ENCODE data around the gene RPP38.

The RPP38 gene

GRCh38 chr10:15091418-15091817, 5.7 kb upstream of the RPP38 start:
- Mint-ChIP-seq H3K4me3 (no peak overlapping the region), H3K27me3 (no peaks in the 10 kb centered on the region), H3K4me1 (peaks cover 5% of the 10 kb centered on the region), H3K36me3 (no peaks in the 10 kb centered on the region), H3K27ac (no peak overlapping the region), H3K9me3 (no peaks in the 10 kb centered on the region)
- ATAC-seq: no peak

GRCh38 chr10:15092855-15093408, 4.2 kb upstream of the RPP38 start:
- no peak overlapping the region for H3K27ac Mint-ChIP-seq

GRCh38 chr10:15096661-15097010, 519 bp upstream of the RPP38 start:
- Mint-ChIP-seq H3K4me3 (peak overlapping the region; percentile 80), H3K36me3 (peaks cover 2% of the 10 kb centered on the region), H3K27me3 (no peaks in the 10 kb centered on the region), H3K27ac (peak overlapping the region; percentile 94), H3K4me1 (peaks cover 43% of the 10 kb centered on the region), H3K9me3 (no peaks in the 10 kb centered on the region)
- ATAC-seq: peak; percentile 58

More at GRCh38 chr10:15092855-15093408, 4.2 kb upstream of the RPP38 start:
- Mint-ChIP-seq H3K4me1 (peaks cover 15% of the 10 kb centered on the region), H3K27me3 (no peaks in the 10 kb centered on the region), H3K9me3 (no peaks in the 10 kb centered on the region), H3K36me3 (no peaks in the 10 kb centered on the region), H3K4me3 (no peak overlapping the region)
- ATAC-seq: no peak

- Mint-ChIP-seq H3K27ac (no peak overlapping the region), H3K36me3 (peaks cover 30% of the 10 kb centered on the region), H3K9me3 (no peaks in the 10 kb centered on the region), H3K4me3 (no peak overlapping the region), H3K27me3 (no peaks in the 10 kb centered on the region), H3K4me1 (peaks cover 43% of the 10 kb centered on the region)
- no peak for ATAC-seq
Observed at GRCh38 chr10:15099886-15100285, 2.7 kb downstream of the RPP38 start.

GRCh38 chr10:15103513-15103912, 6.4 kb downstream of the RPP38 start:
- Mint-ChIP-seq H3K27me3 (no peaks in the 10 kb centered on the region), H3K36me3 (peaks cover 42% of the 10 kb centered on the region), H3K4me3 (no peak overlapping the region), H3K9me3 (no peaks in the 10 kb centered on the region), H3K4me1 (peaks cover 23% of the 10 kb centered on the region), H3K27ac (no peak overlapping the region)
- ATAC-seq: no peak

- Mint-ChIP-seq H3K4me3 (no peak overlapping the region), H3K9me3 (no peaks in the 10 kb centered on the region), H3K27ac (no peak overlapping the region), H3K4me1 (no peaks in the 10 kb centered on the region), H3K36me3 (peaks cover 49% of the 10 kb centered on the region), H3K27me3 (no peaks in the 10 kb centered on the region)
- peak; percentile 81 for ATAC-seq
Observed at GRCh38 chr10:15106352-15107013, 9.3 kb downstream of the RPP38 start.

GRCh38 chr10:15112657-15113056, 15.5 kb downstream of the RPP38 start:
- Mint-ChIP-seq H3K27ac (no peak overlapping the region), H3K4me3 (no peak overlapping the region), H3K4me1 (no peaks in the 10 kb centered on the region), H3K27me3 (no peaks in the 10 kb centered on the region), H3K9me3 (no peaks in the 10 kb centered on the region), H3K36me3 (peaks cover 33% of the 10 kb centered on the region)
- ATAC-seq: no peak

- Mint-ChIP-seq H3K9me3 (no peaks in the 10 kb centered on the region), H3K36me3 (peaks cover 24% of the 10 kb centered on the region), H3K4me1 (no peaks in the 10 kb centered on the region), H3K27ac (no peak overlapping the region), H3K27me3 (no peaks in the 10 kb centered on the region), H3K4me3 (no peak overlapping the region)
- no peak for ATAC-seq
Observed at GRCh38 chr10:15113766-15114165, 16.6 kb downstream of the RPP38 start.

- Mint-ChIP-seq H3K27ac (no peak overlapping the region), H3K4me3 (no peak overlapping the region), H3K36me3 (peaks cover 19% of the 10 kb centered on the region), H3K9me3 (no peaks in the 10 kb centered on the region), H3K4me1 (no peaks in the 10 kb centered on the region), H3K27me3 (no peaks in the 10 kb centered on the region)
- ATAC-seq: no peak
Observed at GRCh38 chr10:15116225-15116624, 19.1 kb downstream of the RPP38 start.

GRCh38 chr10:15118615-15119014, 21.5 kb downstream of the RPP38 start:
- H3K4me3 Mint-ChIP-seq: no peak overlapping the region
- ATAC-seq: no peak
- no peaks in the 10 kb centered on the region for H3K9me3 Mint-ChIP-seq
- H3K27me3 Mint-ChIP-seq: no peaks in the 10 kb centered on the region
- peaks cover 9% of the 10 kb centered on the region for H3K36me3 Mint-ChIP-seq
- no peak overlapping the region for H3K27ac Mint-ChIP-seq
- no peaks in the 10 kb centered on the region for H3K4me1 Mint-ChIP-seq

GRCh38 chr10:15120523-15120922, 23.4 kb downstream of the RPP38 start:
- H3K4me3 Mint-ChIP-seq: no peak overlapping the region
- no peak overlapping the region for H3K27ac Mint-ChIP-seq
- peaks cover 15% of the 10 kb centered on the region for H3K36me3 Mint-ChIP-seq
- ATAC-seq: no peak
- no peaks in the 10 kb centered on the region for H3K9me3 Mint-ChIP-seq
- H3K27me3 Mint-ChIP-seq: no peaks in the 10 kb centered on the region
- H3K4me1 Mint-ChIP-seq: no peaks in the 10 kb centered on the region

- H3K36me3 Mint-ChIP-seq: peaks cover 19% of the 10 kb centered on the region
- no peaks in the 10 kb centered on the region for H3K27me3 Mint-ChIP-seq
- no peak for ATAC-seq
- no peaks in the 10 kb centered on the region for H3K9me3 Mint-ChIP-seq
- H3K4me1 Mint-ChIP-seq: no peaks in the 10 kb centered on the region
- no peak overlapping the region for H3K27ac Mint-ChIP-seq
- H3K4me3 Mint-ChIP-seq: no peak overlapping the region
Observed at GRCh38 chr10:15121707-15122106, 24.6 kb downstream of the RPP38 start.

- no peaks in the 10 kb centered on the region for H3K9me3 Mint-ChIP-seq
- no peaks in the 10 kb centered on the region for H3K4me1 Mint-ChIP-seq
- H3K27ac Mint-ChIP-seq: no peak overlapping the region
- peaks cover 20% of the 10 kb centered on the region for H3K36me3 Mint-ChIP-seq
- no peak overlapping the region for H3K4me3 Mint-ChIP-seq
- peak; percentile 58 for ATAC-seq
- H3K27me3 Mint-ChIP-seq: no peaks in the 10 kb centered on the region
Observed at GRCh38 chr10:15122477-15123030, 25.4 kb downstream of the RPP38 start.

GRCh38 chr10:15123749-15124184, 26.6 kb downstream of the RPP38 start:
- no peaks in the 10 kb centered on the region for H3K9me3 Mint-ChIP-seq
- ATAC-seq: no peak
- no peak overlapping the region for H3K27ac Mint-ChIP-seq
- H3K36me3 Mint-ChIP-seq: peaks cover 32% of the 10 kb centered on the region
- H3K4me1 Mint-ChIP-seq: no peaks in the 10 kb centered on the region
- no peaks in the 10 kb centered on the region for H3K27me3 Mint-ChIP-seq
- H3K4me3 Mint-ChIP-seq: no peak overlapping the region

GRCh38 chr10:15124190-15124589, 27.0 kb downstream of the RPP38 start:
- Mint-ChIP-seq H3K27me3 (no peaks in the 10 kb centered on the region), H3K36me3 (peaks cover 34% of the 10 kb centered on the region), H3K9me3 (no peaks in the 10 kb centered on the region), H3K4me1 (no peaks in the 10 kb centered on the region), H3K27ac (no peak overlapping the region), H3K4me3 (no peak overlapping the region)
- no peak for ATAC-seq

GRCh38 chr10:15124908-15125307, 27.8 kb downstream of the RPP38 start:
- H3K36me3 Mint-ChIP-seq: peaks cover 38% of the 10 kb centered on the region
- H3K4me3 Mint-ChIP-seq: no peak overlapping the region
- no peak for ATAC-seq
- H3K4me1 Mint-ChIP-seq: no peaks in the 10 kb centered on the region
- H3K9me3 Mint-ChIP-seq: no peaks in the 10 kb centered on the region
- no peak overlapping the region for H3K27ac Mint-ChIP-seq
- H3K27me3 Mint-ChIP-seq: no peaks in the 10 kb centered on the region
